OCI-LY3 (cell line): Measurements from ENCODE around the gene BLM.

ENCODE experiments used
- CTCF ChIP-seq: fragments of 200-600, 300-600 bp; sonication (generic); IDR thresholded peaks from 2 replicates; pipeline ENCODE4 v1.5.1; 2014; ENCODE audit warnings: antibody characterized with exemption, low read length, low read depth
- EZH2phosphoT487 ChIP-seq: fragments of 200-600 bp; shearing (Covaris generic); IDR thresholded peaks from 2 replicates; pipeline ENCODE4 v1.6.1; 2018; ENCODE audit warnings: antibody characterized with exemption, mixed run types, low read depth

GRCh38 chr15:90761629-90762028 is 44.5 kb downstream of the BLM start:
- TF ChIP-seq CTCF (no peak), EZH2phosphoT487 (no peak)
